Osteoblast (primary cell): ENCODE data around the gene RBM19. TPM values are rescaled to one million over a fixed set of nuclear protein-coding genes. Genes with fewer than 3 reads are reported as not detected.

Experiments used
- DNase-seq: peaks from one replicate; pipeline ENCODE4 v3.0.0; 2011; ENCODE audit warnings: low spot score, mixed read lengths; ENCODE audit not compliant: insufficient read length; ENCODE audit errors: missing footprints
- H2AFZ ChIP-seq: 2 replicates; pipeline ENCODE4 v1.6.0; 2011; ENCODE audit warnings: mild to moderate bottlenecking, low read length
- H3K27ac ChIP-seq: 2 replicates; pipeline ENCODE4 v1.5.1; 2011; ENCODE audit warnings: mild to moderate bottlenecking, low read depth, low read length, moderate library complexity
- H3K27me3 ChIP-seq: 2 replicates; pipeline ENCODE4 v1.6.0; 2012; ENCODE audit warnings: mild to moderate bottlenecking, control low read depth, inconsistent platforms, low read length, moderate library complexity; ENCODE audit not compliant: insufficient read depth
- H3K36me3 ChIP-seq: 2 replicates; pipeline ENCODE4 v1.5.1; 2011; ENCODE audit warnings: mild to moderate bottlenecking, low read length, control low read depth, moderate library complexity; ENCODE audit not compliant: insufficient read depth
- H3K4me1 ChIP-seq: 2 replicates; pipeline ENCODE4 v1.5.1; 2011; ENCODE audit warnings: mild to moderate bottlenecking, low read length, control low read depth, moderate library complexity; ENCODE audit not compliant: insufficient read depth
- H3K4me2 ChIP-seq: 2 replicates; pipeline ENCODE4 v1.6.0; 2011; ENCODE audit warnings: mild to moderate bottlenecking, low read length; ENCODE audit not compliant: insufficient read depth
- H3K4me3 ChIP-seq: fragments of 200-600 bp; sonication (generic); 3 replicates; pipeline ENCODE4 v1.5.1; 2012; ENCODE audit warnings: mild to moderate bottlenecking, low read length, inconsistent platforms; ENCODE audit not compliant: insufficient read depth
- H3K79me2 ChIP-seq: 2 replicates; pipeline ENCODE4 v1.6.0; 2012; ENCODE audit warnings: mild to moderate bottlenecking, low read length, control low read depth, inconsistent platforms; ENCODE audit not compliant: insufficient read depth
- H3K9me3 ChIP-seq: 2 replicates; pipeline ENCODE4 v1.5.1; 2011; ENCODE audit warnings: low read depth, low read length, control low read depth
- H4K20me1 ChIP-seq: 2 replicates; pipeline ENCODE4 v1.6.0; 2012; ENCODE audit warnings: mild to moderate bottlenecking, low read length, control low read depth; ENCODE audit not compliant: insufficient read depth
- CTCF ChIP-seq: IDR thresholded peaks from 2 replicates; pipeline ENCODE4 v1.5.1; 2011; ENCODE audit warnings: mild to moderate bottlenecking, low read depth, low read length, moderate library complexity; ENCODE audit errors: extremely low read depth
- total RNA-seq: library from RNA; depleted of rRNA; stranded (reverse); fragments of >200 nt; gene quantifications from 2 replicates; pipeline ENCODE4 v1.2.3, GENCODE V29; 2012

RBM19 gene
- total RNA-seq, 1 donor = 27.5 TPM

- no peak for DNase-seq
These were observed 7.9 kb upstream of the RBM19 start for GRCh38 chr12:113974006-113974405.

GRCh38 chr12:113973109-113973904 lies 7.2 kb upstream of the RBM19 start:
- TF ChIP-seq CTCF = no peak
- Histone ChIP-seq H3K4me3 (no peak overlapping the region), H3K27ac (no peak overlapping the region), H3K27me3 (peaks cover 10% of the 10 kb centered on the region), H2AFZ (no peak overlapping the region), H4K20me1 (no peaks in the 10 kb centered on the region), H3K9me3 (no peaks in the 10 kb centered on the region), H3K36me3 (no peaks in the 10 kb centered on the region), H3K4me1 (no peaks in the 10 kb centered on the region), H3K4me2 (no peak overlapping the region), H3K79me2 (no peaks in the 10 kb centered on the region)
- DNase-seq = no peak

More at GRCh38 chr12:113974006-113974405, 7.9 kb upstream of the RBM19 start:
- Histone ChIP-seq H4K20me1 (no peaks in the 10 kb centered on the region), H3K27ac (no peak overlapping the region), H3K9me3 (no peaks in the 10 kb centered on the region), H3K36me3 (no peaks in the 10 kb centered on the region), H3K27me3 (peaks cover 10% of the 10 kb centered on the region), H3K4me1 (no peaks in the 10 kb centered on the region), H3K79me2 (no peaks in the 10 kb centered on the region), H3K4me3 (no peak overlapping the region), H3K4me2 (no peak overlapping the region), H2AFZ (no peak overlapping the region)
- no peak for TF ChIP-seq CTCF

GRCh38 chr12:113971392-113971791 lies 5.3 kb upstream of the RBM19 start:
- TF ChIP-seq CTCF = no peak
- H3K79me2 ChIP-seq = no peaks in the 10 kb centered on the region
- H3K36me3 ChIP-seq = no peaks in the 10 kb centered on the region
- no peak overlapping the region for H3K4me3 ChIP-seq
- H3K27ac ChIP-seq = no peak overlapping the region
- H3K9me3 ChIP-seq = no peaks in the 10 kb centered on the region
- DNase-seq = no peak
- H3K4me1 ChIP-seq = peaks cover 4% of the 10 kb centered on the region
- no peak overlapping the region for H3K4me2 ChIP-seq
- H2AFZ ChIP-seq = no peak overlapping the region
- no peaks in the 10 kb centered on the region for H4K20me1 ChIP-seq
- peaks cover 10% of the 10 kb centered on the region for H3K27me3 ChIP-seq

- no peaks in the 10 kb centered on the region for H3K36me3 ChIP-seq
- H3K27me3 ChIP-seq = peaks cover 10% of the 10 kb centered on the region
- peaks cover 9% of the 10 kb centered on the region for H3K4me1 ChIP-seq
- H3K27ac ChIP-seq = no peak overlapping the region
- H2AFZ ChIP-seq = no peak overlapping the region
- H3K4me3 ChIP-seq = no peak overlapping the region
- no peaks in the 10 kb centered on the region for H4K20me1 ChIP-seq
- no peaks in the 10 kb centered on the region for H3K9me3 ChIP-seq
- peaks cover 9% of the 10 kb centered on the region for H3K79me2 ChIP-seq
- no peak for DNase-seq
- H3K4me2 ChIP-seq = no peak overlapping the region
- TF ChIP-seq CTCF = no peak
These were observed 4.1 kb upstream of the RBM19 start for GRCh38 chr12:113970211-113970610.
